ENCODE results near the gene RGS12. TPM values are rescaled to one million over a fixed set of nuclear protein-coding genes. Genes with fewer than 3 reads are reported as not detected.

The RGS12 gene
- total RNA-seq, 1 experiment from 2014 or later: 16.9 TPM

DNA sequence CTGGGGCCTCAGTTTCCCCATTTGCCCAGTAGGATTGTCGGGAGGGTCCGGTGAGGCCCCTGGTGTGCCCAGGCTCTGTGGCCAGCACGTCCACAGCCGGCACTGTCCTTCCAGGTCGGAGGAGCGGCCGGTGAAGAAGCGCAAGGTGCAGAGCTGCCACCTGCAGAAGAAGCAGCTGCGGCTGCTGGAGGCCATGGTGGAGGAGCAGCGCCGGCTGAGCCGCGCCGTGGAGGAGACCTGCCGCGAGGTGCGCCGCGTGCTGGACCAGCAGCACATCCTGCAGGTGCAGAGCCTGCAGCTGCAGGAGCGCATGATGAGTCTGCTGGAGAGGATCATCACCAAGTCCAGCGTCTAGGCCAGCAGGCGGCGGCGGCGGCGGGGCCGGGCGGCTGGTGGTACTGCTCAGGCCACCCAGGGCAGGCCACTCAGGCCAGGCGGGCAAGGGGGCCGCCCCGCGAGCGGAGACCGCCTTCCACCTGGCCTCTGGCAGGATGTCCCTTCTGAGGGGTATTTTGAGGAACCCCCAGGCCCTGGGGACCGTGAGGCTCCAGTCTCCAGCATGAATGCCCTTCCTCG is 37.1 kb upstream of the RGS12 start:
- no peak overlapping the region for H3K56ac ChIP-seq (ENCODE audit: insufficient read length, low read depth, low read length)
- TF ChIP-seq, protein P1, sequence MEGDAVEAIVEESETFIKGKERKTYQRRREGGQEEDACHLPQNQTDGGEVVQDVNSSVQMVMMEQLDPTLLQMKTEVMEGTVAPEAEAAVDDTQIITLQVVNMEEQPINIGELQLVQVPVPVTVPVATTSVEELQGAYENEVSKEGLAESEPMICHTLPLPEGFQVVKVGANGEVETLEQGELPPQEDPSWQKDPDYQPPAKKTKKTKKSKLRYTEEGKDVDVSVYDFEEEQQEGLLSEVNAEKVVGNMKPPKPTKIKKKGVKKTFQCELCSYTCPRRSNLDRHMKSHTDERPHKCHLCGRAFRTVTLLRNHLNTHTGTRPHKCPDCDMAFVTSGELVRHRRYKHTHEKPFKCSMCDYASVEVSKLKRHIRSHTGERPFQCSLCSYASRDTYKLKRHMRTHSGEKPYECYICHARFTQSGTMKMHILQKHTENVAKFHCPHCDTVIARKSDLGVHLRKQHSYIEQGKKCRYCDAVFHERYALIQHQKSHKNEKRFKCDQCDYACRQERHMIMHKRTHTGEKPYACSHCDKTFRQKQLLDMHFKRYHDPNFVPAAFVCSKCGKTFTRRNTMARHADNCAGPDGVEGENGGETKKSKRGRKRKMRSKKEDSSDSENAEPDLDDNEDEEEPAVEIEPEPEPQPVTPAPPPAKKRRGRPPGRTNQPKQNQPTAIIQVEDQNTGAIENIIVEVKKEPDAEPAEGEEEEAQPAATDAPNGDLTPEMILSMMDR (conservative IDR thresholded peaks at IDR 0.05): no peak
- H3K79me2 ChIP-seq (ENCODE audit: insufficient read depth, low read length): no peaks in the 10 kb centered on the region
- H3K14ac ChIP-seq (ENCODE audit: insufficient read depth, low read length): no peak overlapping the region
- H3T11ph ChIP-seq (ENCODE audit: low read length): no peak overlapping the region
- no peak overlapping the region for H3K27ac ChIP-seq (ENCODE audit: insufficient read length, low read depth, low read length)
- no peak overlapping the region for H4K5ac ChIP-seq (ENCODE audit: insufficient read length, low read depth, low read length)
- Mint-ChIP-seq H3K4me3 (no peak overlapping the region), H3K4me1 (peaks cover 0 to 6% of the 10 kb centered on the region in 2 experiments; a peak in 2 of 4 replicates), H3K27ac (no peak overlapping the region), H3K27me3 (ENCODE audit: low read depth) (no peaks in the 10 kb centered on the region), H3K9me3 (no peaks in the 10 kb centered on the region; a peak in 1 of 5 replicates), H3K36me3 (ENCODE audit: insufficient read depth in 1 of 3, low read depth in 3 of 3) (no peaks in the 10 kb centered on the region)
- H3K9ac ChIP-seq (ENCODE audit: extremely low read depth, insufficient read length, low read length): no peak overlapping the region
- no peaks in the 10 kb centered on the region for H3K9me3 ChIP-seq (ENCODE audit: control insufficient read depth, low read depth, low read length)
- no peak overlapping the region for H2BK12ac ChIP-seq (ENCODE audit: insufficient read length, low read depth, low read length)
- H3K79me1 ChIP-seq (ENCODE audit: insufficient read depth, low read depth, low read length, poor library complexity, severe bottlenecking): no peaks in the 10 kb centered on the region
- no CpG with 5 or more reads among the region's 36 CpGs for WGBS (ENCODE audit: extremely low coverage, insufficient read length, low lambda C conversion rate)
- no peak overlapping the region for H3K4me2 ChIP-seq (ENCODE audit: insufficient read depth, insufficient read length, low read length)
- H2BK120ac ChIP-seq (ENCODE audit: low read depth, low read length, poor library complexity, severe bottlenecking): no peak overlapping the region
- H3K23me2 ChIP-seq (ENCODE audit: insufficient read length, low read depth, low read length, poor library complexity, severe bottlenecking): no peaks in the 10 kb centered on the region
- H3K27me3 ChIP-seq (ENCODE audit: insufficient read depth, low read length): no peaks in the 10 kb centered on the region
- no peaks in the 10 kb centered on the region for H4K20me1 ChIP-seq (ENCODE audit: control insufficient read depth, insufficient read depth, insufficient read length)
- no peak overlapping the region for H3K18ac ChIP-seq (ENCODE audit: insufficient read length, low read depth, low read length)
- no peak overlapping the region for H2AK5ac ChIP-seq (ENCODE audit: insufficient read length, low read length)
- H2BK20ac ChIP-seq (ENCODE audit: low read depth, low read length, poor library complexity, severe bottlenecking): no peak overlapping the region
- no peak overlapping the region for H2BK15ac ChIP-seq (ENCODE audit: low read depth, low read length)
- H3K23ac ChIP-seq (ENCODE audit: insufficient read length, low read depth, low read length): no peak overlapping the region
- no peak overlapping the region for H2AFZ ChIP-seq (ENCODE audit: low read length)
- peak; percentile 7 for DNase-seq
- H3K4ac ChIP-seq (ENCODE audit: low read depth, low read length): no peak overlapping the region
- no peak overlapping the region for H2BK5ac ChIP-seq (ENCODE audit: insufficient read length, low read length)
- no peak overlapping the region for H4K8ac ChIP-seq (replicated peaks; ENCODE audit: insufficient read length, low read depth, low read length)
- no peak overlapping the region for H4K91ac ChIP-seq (ENCODE audit: insufficient read length, low read depth, low read length)
- H3K4me1 ChIP-seq (ENCODE audit: insufficient read depth, low read length): no peaks in the 10 kb centered on the region

Data from H9 (cell line).